Stimulated activated naive CD8-positive, alpha-beta T cell treated with anti-CD3 and anti-CD28 coated beads, Interleukin-15, amount 100 ng/mL, for 72 hours (primary cell): ENCODE measurements around the gene IFITM2.

Experiments
- ATAC-seq: fragments of 150-1000 bp; cut with Tn5 transposase; 2 replicates; pipeline ENCODE4 v1.10.0; 2021; ENCODE audit warnings: mild to moderate bottlenecking, moderate library complexity
- DNase-seq, 2 donors: peaks; one replicate each; pipeline ENCODE4 v3.0.0; 2021 to 2022
- H3K27ac Mint-ChIP-seq, 2 donors: one replicate each; pipeline ENCODE4 v1.8.0; 2022; ENCODE audit warnings: mild to moderate bottlenecking in 2 of 2, mixed read lengths in 2 of 2, moderate library complexity in 2 of 2
- H3K27me3 Mint-ChIP-seq: one replicate; pipeline ENCODE4 v1.8.0; 2022; ENCODE audit warnings: mixed read lengths
- H3K4me1 Mint-ChIP-seq: one replicate; pipeline ENCODE4 v1.8.0; 2022; ENCODE audit warnings: mild to moderate bottlenecking, mixed read lengths
- H3K4me3 Mint-ChIP-seq, 2 donors: one replicate each; pipeline ENCODE4 v1.8.0; 2022; ENCODE audit warnings: mild to moderate bottlenecking in 2 of 2, mixed read lengths in 2 of 2, moderate library complexity in 1 of 2
- H3K9me3 Mint-ChIP-seq, 2 donors: one replicate each; pipeline ENCODE4 v1.8.0; 2022; ENCODE audit warnings: mixed read lengths in 2 of 2

The IFITM2 gene

GRCh38 chr11:287821-288477 lies 19.7 kb upstream of the IFITM2 start:
- Mint-ChIP-seq H3K27ac (peak overlapping the region; percentile 98 to 100), H3K4me1 (peaks cover 86% of the 10 kb centered on the region), H3K9me3 (no peaks in the 10 kb centered on the region), H3K4me3 (peak overlapping the region; percentile 95 to 100), H3K27me3 (no peaks in the 10 kb centered on the region)
- DNase-seq: peak in 1 of 2 donors; percentile 74
- ATAC-seq: peak; percentile 62

- H3K27me3 Mint-ChIP-seq: no peaks in the 10 kb centered on the region
- peak in 1 of 2 donors; percentile 64 for DNase-seq
- peak within 1 kb of the TSS; percentile 98 to 100 for H3K27ac Mint-ChIP-seq
- peak; percentile 38 for ATAC-seq
- peaks cover 85% of the 10 kb centered on the region for H3K4me1 Mint-ChIP-seq
- peak within 1 kb of the TSS; percentile 95 to 100 for H3K4me3 Mint-ChIP-seq
- no peaks in the 10 kb centered on the region for H3K9me3 Mint-ChIP-seq
These were observed 18.9 kb upstream of the IFITM2 start, which contains the start of gene PGGHG for GRCh38 chr11:288478-289397. PGGHG (plus strand) TSS chr11:289126; CDS start chr11:289817, 691 bp downstream.

DNA sequence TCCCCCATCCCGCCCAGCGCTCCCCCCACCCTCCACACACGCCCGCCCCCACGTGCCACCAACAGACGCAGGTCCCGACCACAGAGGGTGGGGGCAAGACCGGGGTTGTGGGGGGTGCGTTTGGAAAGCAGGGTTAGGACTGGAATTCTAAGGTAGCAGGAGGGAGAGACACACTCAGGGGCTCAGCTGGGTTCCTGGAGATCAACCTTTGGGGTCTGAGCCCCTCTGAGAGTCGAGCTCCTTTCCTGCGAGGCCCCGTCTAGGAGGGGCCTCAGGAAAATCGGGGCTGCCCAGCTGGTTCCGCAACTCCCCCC lies 18.3 kb upstream of the IFITM2 start:
- peaks cover 87% of the 10 kb centered on the region for H3K4me1 Mint-ChIP-seq
- H3K27me3 Mint-ChIP-seq: no peaks in the 10 kb centered on the region
- DNase-seq: peak in 1 of 2 donors; percentile 34
- peak; percentile 14 for ATAC-seq
- H3K4me3 Mint-ChIP-seq: peak overlapping the region; percentile 91 to 95
- H3K9me3 Mint-ChIP-seq: no peaks in the 10 kb centered on the region
- peak overlapping the region; percentile 91 to 99 for H3K27ac Mint-ChIP-seq

DNA sequence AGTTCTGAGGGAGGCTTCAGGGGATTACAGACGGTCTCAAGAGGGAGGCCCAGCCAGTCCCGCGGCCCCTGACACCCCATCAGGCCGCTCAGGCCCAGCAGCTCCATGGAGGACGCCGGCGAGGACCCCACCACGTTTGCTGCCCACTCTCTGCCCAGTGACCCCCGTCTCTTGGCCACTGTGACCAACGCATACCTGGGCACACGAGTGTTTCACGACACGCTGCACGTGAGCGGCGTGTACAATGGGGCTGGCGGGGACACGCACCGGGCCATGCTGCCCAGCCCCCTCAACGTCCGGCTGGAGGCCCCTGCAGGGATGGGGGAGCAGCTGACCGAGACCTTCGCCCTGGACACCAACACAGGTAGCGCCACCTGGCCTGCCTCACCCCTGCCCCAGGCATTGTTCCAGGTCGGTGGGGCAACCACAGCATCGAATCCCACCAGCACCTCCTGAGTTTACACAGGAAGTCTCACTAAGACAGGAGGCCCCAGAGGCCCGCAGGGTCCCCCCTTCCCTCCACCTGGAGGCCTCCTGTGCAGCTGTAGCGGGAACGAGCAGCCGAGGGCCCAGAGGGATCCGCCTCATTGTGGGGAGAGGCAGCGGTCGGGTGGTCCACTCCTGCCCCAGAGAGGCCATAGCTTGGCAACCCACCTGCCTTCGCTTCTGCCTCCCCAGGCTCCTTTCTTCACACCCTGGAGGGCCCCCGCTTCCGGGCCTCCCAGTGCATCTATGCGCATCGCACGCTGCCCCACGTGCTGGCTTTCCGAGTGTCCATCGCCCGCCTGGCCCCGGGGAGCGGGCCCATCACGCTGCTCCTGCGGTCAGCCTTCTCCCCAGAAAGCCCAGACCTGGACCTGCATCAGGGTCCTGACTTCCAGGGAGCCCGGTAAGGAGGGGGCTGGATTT lies 17.6 kb upstream of the IFITM2 start:
- DNase-seq: peak in 1 of 2 donors; percentile 43
- no peaks in the 10 kb centered on the region for H3K9me3 Mint-ChIP-seq
- peak; percentile 10 for ATAC-seq
- no peaks in the 10 kb centered on the region for H3K27me3 Mint-ChIP-seq
- peaks cover 88% of the 10 kb centered on the region for H3K4me1 Mint-ChIP-seq
- H3K4me3 Mint-ChIP-seq: peak overlapping the region; percentile 91 to 95
- H3K27ac Mint-ChIP-seq: peak overlapping the region; percentile 91 to 99

GRCh38 chr11:290621-291231 lies 16.9 kb upstream of the IFITM2 start:
- peak overlapping the region; percentile 91 to 95 for H3K4me3 Mint-ChIP-seq
- peak in 1 of 2 donors; percentile 23 for DNase-seq
- peak overlapping the region; percentile 2 to 99 for H3K27ac Mint-ChIP-seq
- no peaks in the 10 kb centered on the region for H3K27me3 Mint-ChIP-seq
- H3K9me3 Mint-ChIP-seq: no peaks in the 10 kb centered on the region
- H3K4me1 Mint-ChIP-seq: peaks cover 88% of the 10 kb centered on the region
- ATAC-seq: no peak

- Mint-ChIP-seq H3K4me1 (peaks cover 88% of the 10 kb centered on the region), H3K9me3 (no peaks in the 10 kb centered on the region), H3K27ac (peak overlapping the region; percentile 33 to 99), H3K27me3 (no peaks in the 10 kb centered on the region), H3K4me3 (peak overlapping the region; percentile 91 to 95)
- no peak for ATAC-seq
- no peak for DNase-seq
These were observed 16.1 kb upstream of the IFITM2 start for GRCh38 chr11:291281-292210.

- Mint-ChIP-seq H3K27me3 (no peaks in the 10 kb centered on the region), H3K4me3 (peak overlapping the region; percentile 15 to 50), H3K9me3 (no peaks in the 10 kb centered on the region)
These were observed 15.2 kb upstream of the IFITM2 start for GRCh38 chr11:292211-293121.

DNA sequence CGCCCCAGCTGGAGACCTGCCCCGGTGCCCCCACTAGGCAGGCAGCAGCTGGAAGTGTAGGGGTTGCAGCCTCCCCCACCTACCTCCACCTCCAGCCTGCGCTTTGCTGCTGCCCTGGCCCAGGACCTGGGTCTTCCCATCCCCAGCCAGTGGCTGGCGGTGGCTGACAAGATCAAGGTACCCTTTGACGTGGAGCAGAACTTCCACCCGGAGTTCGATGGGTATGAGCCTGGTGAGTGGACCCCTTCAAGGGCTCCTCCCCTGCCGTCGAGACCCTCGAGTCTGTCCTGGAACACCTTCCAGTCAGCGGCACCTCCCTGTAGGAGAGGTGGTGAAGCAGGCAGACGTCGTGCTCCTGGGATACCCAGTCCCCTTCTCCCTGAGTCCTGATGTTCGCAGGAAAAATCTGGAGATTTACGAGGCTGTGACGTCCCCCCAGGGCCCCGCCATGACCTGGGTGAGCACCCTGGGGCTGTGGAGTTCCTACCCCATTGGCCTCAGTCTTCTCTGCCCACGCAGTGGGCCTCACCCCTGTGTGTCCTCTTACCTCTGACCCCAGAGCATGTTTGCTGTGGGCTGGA lies 14.3 kb upstream of the IFITM2 start:
- Mint-ChIP-seq H3K27ac (peak overlapping the region in 1 of 2 donors; percentile 55), H3K9me3 (no peaks in the 10 kb centered on the region), H3K4me1 (peaks cover 90% of the 10 kb centered on the region), H3K27me3 (no peaks in the 10 kb centered on the region), H3K4me3 (peak overlapping the region; percentile 9 to 42)
- DNase-seq (no peak), ATAC-seq (no peak)

More at GRCh38 chr11:292211-293121, 15.2 kb upstream of the IFITM2 start:
- DNase-seq (no peak), ATAC-seq (no peak)
- peaks cover 88% of the 10 kb centered on the region for H3K4me1 Mint-ChIP-seq
- peak overlapping the region in 1 of 2 donors; percentile 27 for H3K27ac Mint-ChIP-seq

DNA sequence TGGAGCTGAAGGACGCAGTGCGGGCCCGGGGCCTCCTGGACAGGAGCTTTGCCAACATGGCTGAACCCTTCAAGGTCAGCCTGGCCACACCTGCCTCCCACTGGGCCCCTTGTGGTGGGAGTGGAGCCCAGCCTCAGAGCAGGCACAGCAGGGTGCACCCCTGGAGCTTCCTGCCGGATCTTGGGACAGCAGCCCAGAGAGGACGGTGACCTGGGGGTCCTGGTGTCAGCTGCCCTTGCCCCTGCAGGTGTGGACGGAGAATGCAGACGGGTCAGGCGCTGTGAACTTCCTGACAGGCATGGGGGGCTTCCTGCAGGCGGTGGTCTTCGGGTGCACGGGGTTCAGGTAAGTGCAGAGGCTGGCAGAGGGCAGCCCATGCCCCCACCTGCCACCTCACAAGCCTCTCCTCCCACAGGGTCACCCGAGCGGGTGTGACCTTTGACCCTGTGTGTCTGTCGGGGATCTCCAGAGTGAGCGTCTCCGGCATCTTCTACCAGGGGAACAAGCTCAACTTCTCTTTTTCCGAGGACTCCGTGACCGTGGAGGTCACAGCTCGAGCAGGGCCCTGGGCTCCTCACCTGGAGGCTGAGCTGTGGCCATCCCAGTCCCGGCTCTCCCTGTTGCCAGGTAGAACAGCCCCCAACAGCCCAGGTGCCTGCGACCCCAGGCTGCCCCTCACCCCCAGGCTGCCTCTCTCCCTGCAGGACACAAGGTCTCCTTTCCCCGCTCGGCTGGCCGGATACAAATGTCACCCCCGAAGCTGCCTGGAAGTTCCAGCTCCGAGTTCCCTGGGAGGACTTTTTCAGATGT lies 13.6 kb upstream of the IFITM2 start:
- Mint-ChIP-seq H3K4me3 (peak overlapping the region; percentile 9 to 61), H3K27me3 (no peaks in the 10 kb centered on the region), H3K4me1 (peaks cover 97% of the 10 kb centered on the region), H3K9me3 (no peaks in the 10 kb centered on the region), H3K27ac (peak overlapping the region in 1 of 2 donors; percentile 78)
- ATAC-seq (no peak), DNase-seq (no peak)

- peak overlapping the region in 1 of 2 donors; percentile 78 for H3K27ac Mint-ChIP-seq
- ATAC-seq (no peak), DNase-seq (no peak)
- H3K4me3 Mint-ChIP-seq: peak overlapping the region; percentile 9 to 61
- H3K27me3 Mint-ChIP-seq: peaks cover 1% of the 10 kb centered on the region
- no peaks in the 10 kb centered on the region for H3K9me3 Mint-ChIP-seq
- H3K4me1 Mint-ChIP-seq: peaks cover 96% of the 10 kb centered on the region
These were observed 12.8 kb upstream of the IFITM2 start for GRCh38 chr11:294780-295179.

- Mint-ChIP-seq H3K27me3 (peaks cover 9% of the 10 kb centered on the region), H3K27ac (no peak overlapping the region), H3K9me3 (no peaks in the 10 kb centered on the region), H3K4me1 (peaks cover 96% of the 10 kb centered on the region), H3K4me3 (peak overlapping the region; percentile 7 to 61)
- peak in 1 of 2 donors; percentile 23 for DNase-seq
- ATAC-seq: no peak
These were observed 12.1 kb upstream of the IFITM2 start for GRCh38 chr11:295351-296170.
